ENCODE data around the gene KHK. TPM values are rescaled to one million over a fixed set of nuclear protein-coding genes. Genes with fewer than 3 reads are reported as not detected.

KHK gene
- total and polyA plus RNA-seq, 2 donors from 2014 or later: 18.7 to 538 TPM

DNA sequence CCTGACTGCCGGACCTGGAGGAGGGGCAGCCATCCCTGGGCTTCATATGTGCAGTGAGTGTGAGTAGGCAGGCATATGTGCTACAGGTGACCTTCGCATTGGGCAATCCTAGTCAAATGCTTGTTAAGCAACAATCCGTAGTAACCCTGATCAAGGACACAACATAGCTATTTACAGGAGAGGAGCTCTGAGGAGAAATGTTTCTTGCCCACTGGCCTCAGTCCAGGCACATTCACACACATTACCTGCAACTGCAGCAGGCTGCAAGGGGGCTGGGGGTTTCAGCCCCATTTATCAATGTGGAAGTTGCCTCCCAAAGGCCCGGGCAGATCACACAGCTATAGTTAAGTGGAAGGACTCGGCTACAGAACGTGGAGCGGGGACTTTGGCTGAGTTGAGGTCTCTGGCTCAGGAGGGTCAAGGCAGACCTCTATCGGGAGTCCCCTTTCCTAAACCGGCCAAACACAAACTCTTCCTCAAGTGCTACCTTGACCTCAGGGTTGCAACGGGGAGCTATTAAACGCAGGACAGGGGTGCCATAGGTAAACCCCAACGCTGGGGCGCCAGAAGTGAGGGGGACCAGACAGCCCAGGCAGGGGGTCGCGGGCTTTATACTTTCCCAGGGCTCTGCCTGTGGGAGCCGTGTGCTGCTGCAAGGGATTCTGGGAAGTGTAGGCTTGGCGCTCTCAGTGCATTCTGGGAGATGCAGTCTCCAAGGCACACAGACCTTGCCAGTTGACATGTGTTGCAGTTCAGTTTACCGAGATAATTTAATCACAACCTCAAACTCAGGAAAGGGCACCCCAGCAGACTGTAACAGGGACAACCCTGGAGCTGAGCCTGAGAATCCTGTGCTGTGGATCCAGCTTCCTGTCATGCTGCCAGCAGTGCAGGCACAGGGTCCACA lies 9.4 kb downstream of the KHK start:
- H3K36me3 ChIP-seq (ENCODE audit: control insufficient read depth in 2 of 3, insufficient read depth in 3 of 3, low read length in 3 of 3): peaks cover 0 to 11% (median 2%) of the 10 kb centered on the region in 3 donors
- no peaks in the 10 kb centered on the region for H3K9me3 ChIP-seq (ENCODE audit: control insufficient read depth in 2 of 3, insufficient read depth in 1 of 3, low read length in 3 of 3)
- H3K27ac ChIP-seq (ENCODE audit: low read depth in 2 of 2, low read length in 2 of 2): peak overlapping the region; percentile 33 to 58
- peaks cover 0 to 28% (median 12%) of the 10 kb centered on the region in 3 donors for H3K4me1 ChIP-seq (ENCODE audit: control insufficient read depth in 2 of 3, insufficient read depth in 2 of 3, low read depth in 1 of 3, low read length in 3 of 3)
- TF ChIP-seq, protein P1, sequence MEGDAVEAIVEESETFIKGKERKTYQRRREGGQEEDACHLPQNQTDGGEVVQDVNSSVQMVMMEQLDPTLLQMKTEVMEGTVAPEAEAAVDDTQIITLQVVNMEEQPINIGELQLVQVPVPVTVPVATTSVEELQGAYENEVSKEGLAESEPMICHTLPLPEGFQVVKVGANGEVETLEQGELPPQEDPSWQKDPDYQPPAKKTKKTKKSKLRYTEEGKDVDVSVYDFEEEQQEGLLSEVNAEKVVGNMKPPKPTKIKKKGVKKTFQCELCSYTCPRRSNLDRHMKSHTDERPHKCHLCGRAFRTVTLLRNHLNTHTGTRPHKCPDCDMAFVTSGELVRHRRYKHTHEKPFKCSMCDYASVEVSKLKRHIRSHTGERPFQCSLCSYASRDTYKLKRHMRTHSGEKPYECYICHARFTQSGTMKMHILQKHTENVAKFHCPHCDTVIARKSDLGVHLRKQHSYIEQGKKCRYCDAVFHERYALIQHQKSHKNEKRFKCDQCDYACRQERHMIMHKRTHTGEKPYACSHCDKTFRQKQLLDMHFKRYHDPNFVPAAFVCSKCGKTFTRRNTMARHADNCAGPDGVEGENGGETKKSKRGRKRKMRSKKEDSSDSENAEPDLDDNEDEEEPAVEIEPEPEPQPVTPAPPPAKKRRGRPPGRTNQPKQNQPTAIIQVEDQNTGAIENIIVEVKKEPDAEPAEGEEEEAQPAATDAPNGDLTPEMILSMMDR (IDR thresholded peaks at IDR 0.05; ENCODE audit: borderline replicate concordance, extremely low read depth, insufficient read depth): no peak
- H3K27me3 ChIP-seq (ENCODE audit: control insufficient read depth, insufficient read depth, low read length): no peaks in the 10 kb centered on the region
- intact Hi-C loops (cut with DNase I): loop anchor here (10.0 kb wide), 1 partner anchor 209 kb away; the partner anchor contains the start of gene UCN
- no peak for FAIRE-seq
- H3K9ac ChIP-seq (ENCODE audit: low read length in 3 of 3): peak overlapping the region in 1 of 3 donors; percentile 28
- peak; percentile 67 to 81 (median 77) for DNase-seq
- H3K4me3 ChIP-seq (ENCODE audit: low read length in 3 of 3): peak overlapping the region; percentile 25 to 50 (median 42)

DNA sequence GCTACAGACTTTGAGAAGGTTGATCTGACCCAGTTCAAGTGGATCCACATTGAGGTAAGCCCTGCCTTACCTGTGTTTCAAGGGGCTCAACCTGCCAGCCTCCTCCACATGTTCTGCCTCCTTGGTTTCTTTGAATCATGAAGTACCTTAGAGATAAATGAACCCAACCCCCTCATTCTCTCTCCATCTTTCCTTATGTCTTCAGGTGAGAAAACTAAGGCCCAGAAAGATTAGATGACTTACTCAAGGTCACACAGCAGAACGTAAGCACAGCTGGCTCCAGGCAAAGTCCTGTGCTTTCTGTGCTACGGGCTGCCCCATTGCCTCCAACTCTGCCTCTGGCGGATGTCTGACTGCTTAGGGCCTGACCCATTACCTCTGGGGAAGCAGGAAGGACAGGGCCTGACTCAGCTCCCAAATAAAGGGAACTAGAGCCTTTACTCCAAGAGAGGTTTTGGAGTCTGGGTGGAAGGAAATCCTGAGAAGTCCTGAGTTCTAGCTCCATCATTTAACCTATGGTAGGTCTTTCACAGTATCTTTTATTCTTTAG lies 10.3 kb downstream of the KHK start:
- TF ChIP-seq, protein P1 (IDR thresholded peaks at IDR 0.05; ENCODE audit: borderline replicate concordance, extremely low read depth, insufficient read depth): no peak
- peaks cover 0 to 11% (median 2%) of the 10 kb centered on the region in 3 donors for H3K36me3 ChIP-seq (ENCODE audit: control insufficient read depth in 2 of 3, insufficient read depth in 3 of 3, low read length in 3 of 3)
- FAIRE-seq (no peak), DNase-seq (peak in 1 of 5 donors; percentile 4)
- H3K27me3 ChIP-seq (ENCODE audit: control insufficient read depth, insufficient read depth, low read length): no peaks in the 10 kb centered on the region
- H3K9ac ChIP-seq (ENCODE audit: low read length in 3 of 3): peak overlapping the region in 1 of 3 donors; percentile 28
- H3K27ac ChIP-seq (ENCODE audit: low read depth in 2 of 2, low read length in 2 of 2): peak overlapping the region in 1 of 2 donors; percentile 4
- no peaks in the 10 kb centered on the region for H3K9me3 ChIP-seq (ENCODE audit: control insufficient read depth in 2 of 3, insufficient read depth in 1 of 3, low read length in 3 of 3)
- H3K4me1 ChIP-seq (ENCODE audit: control insufficient read depth in 2 of 3, insufficient read depth in 2 of 3, low read depth in 1 of 3, low read length in 3 of 3): peaks cover 0 to 28% (median 12%) of the 10 kb centered on the region in 3 donors
- intact Hi-C loops (cut with DNase I): loop anchor here (10.0 kb wide), 1 partner anchor 208 kb away; the partner anchor contains the start of gene UCN
- H3K4me3 ChIP-seq (ENCODE audit: low read length in 3 of 3): no peak overlapping the region

DNA sequence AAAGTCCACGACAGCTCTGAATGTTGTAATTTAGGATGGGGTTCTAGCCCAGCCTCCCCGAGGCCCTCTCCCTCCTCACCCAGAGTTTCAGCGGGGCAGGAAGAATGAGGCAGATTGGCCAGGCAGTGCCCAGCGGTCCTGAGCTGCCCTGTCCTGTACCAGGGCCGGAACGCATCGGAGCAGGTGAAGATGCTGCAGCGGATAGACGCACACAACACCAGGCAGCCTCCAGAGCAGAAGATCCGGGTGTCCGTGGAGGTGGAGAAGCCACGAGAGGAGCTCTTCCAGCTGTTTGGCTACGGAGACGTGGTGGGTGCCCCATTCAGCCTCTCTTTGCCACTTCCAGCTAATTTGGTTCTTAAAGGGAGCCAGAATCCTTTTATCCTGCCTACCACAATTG lies 10.8 kb downstream of the KHK start:
- FAIRE-seq: no peak
- DNase-seq: peak in 1 of 5 donors; percentile 70
- H3K4me3 ChIP-seq (ENCODE audit: low read length in 3 of 3): no peak overlapping the region
- H3K27me3 ChIP-seq (ENCODE audit: control insufficient read depth, insufficient read depth, low read length): no peaks in the 10 kb centered on the region
- intact Hi-C loops (cut with DNase I): loop anchor here (10.0 kb wide), 1 partner anchor 207 kb away; the partner anchor contains the start of gene UCN
- TF ChIP-seq, protein P1 (IDR thresholded peaks at IDR 0.05; ENCODE audit: borderline replicate concordance, extremely low read depth, insufficient read depth): no peak
- H3K27ac ChIP-seq (ENCODE audit: low read depth in 2 of 2, low read length in 2 of 2): no peak overlapping the region
- H3K9ac ChIP-seq (ENCODE audit: low read length in 3 of 3): no peak overlapping the region
- H3K4me1 ChIP-seq (ENCODE audit: control insufficient read depth in 2 of 3, insufficient read depth in 2 of 3, low read depth in 1 of 3, low read length in 3 of 3): peaks cover 0 to 26% (median 12%) of the 10 kb centered on the region in 3 donors
- H3K36me3 ChIP-seq (ENCODE audit: control insufficient read depth in 2 of 3, insufficient read depth in 3 of 3, low read length in 3 of 3): peaks cover 0 to 11% (median 2%) of the 10 kb centered on the region in 3 donors
- H3K9me3 ChIP-seq (ENCODE audit: control insufficient read depth in 2 of 3, insufficient read depth in 1 of 3, low read length in 3 of 3): no peaks in the 10 kb centered on the region
